Sigmoid colon (tissue), 7 donors: ENCODE data around the gene PDGFA. TPM values are rescaled to one million over a fixed set of nuclear protein-coding genes. Genes with fewer than 3 reads are reported as not detected.

ENCODE experiments used
- DNase-seq: peaks from one replicate; pipeline ENCODE4 v3.0.0-alpha.2; 2019
- H3K27ac ChIP-seq, 4 donors: fragments of 200-600 bp; sonication (generic); one replicate each; pipeline ENCODE4 v1.5.1; 2016 to 2019; ENCODE audit warnings: mild to moderate bottlenecking in 1 of 4
- H3K27me3 ChIP-seq, 3 donors: fragments of 200-600 bp; sonication (generic); one replicate each; pipeline ENCODE4 v1.5.1; 2019; ENCODE audit warnings: mild to moderate bottlenecking in 1 of 3
- H3K36me3 ChIP-seq, 4 donors: fragments of 200-600 bp; sonication (generic); one replicate each; pipeline ENCODE4 v1.5.1; 2016 to 2019
- H3K4me1 ChIP-seq, 4 donors: fragments of 200-600 bp; sonication (generic); one replicate each; pipeline ENCODE4 v1.5.1; 2017 to 2019
- H3K4me3 ChIP-seq, 4 donors: fragments of 200-600 bp; sonication (generic); one replicate each; pipeline ENCODE4 v1.5.1; 2017 to 2019; ENCODE audit warnings: mild to moderate bottlenecking in 2 of 4, moderate library complexity in 1 of 4
- H3K9me3 ChIP-seq, 4 donors: fragments of 200-600 bp in 3 of 4; sonication (generic) in 3 of 4; one replicate each; pipeline versions ENCODE4 v1.5.1 to v1.6.1; 2013 to 2019
- EP300 ChIP-seq, 4 donors: sonication (generic); formaldehyde crosslinking; IDR thresholded peaks; one replicate each; pipeline ENCODE4 v1.6.1; 2017; ENCODE audit warnings: antibody characterized with exemption in 4 of 4
- POLR2A ChIP-seq, 2 donors: fragments of 450-650 bp; IDR thresholded peaks; one replicate each; pipeline ENCODE4 v1.6.1; 2016; ENCODE audit warnings: antibody characterized with exemption in 2 of 2, mild to moderate bottlenecking in 2 of 2, moderate library complexity in 2 of 2
- POLR2AphosphoS5 ChIP-seq, 4 donors: sonication (generic); formaldehyde crosslinking; IDR thresholded peaks; one replicate each; pipeline ENCODE4 v1.6.1; 2017; ENCODE audit warnings: antibody characterized with exemption in 4 of 4
- WGBS, 2 donors: extraction: QIAGEN DNeasy Blood & Tissue Kit; methylation state at CpG; one replicate each; pipeline ENCODE4 v1.1.7; 2013; 5-methylcytosine and 5-hydroxymethylcytosine counted together
- intact Hi-C: fragments of 100-400 bp; cut with DNase I; formaldehyde crosslinking; loops from one replicate; pipeline ENCODE4 v1.15.1; 2023
- polyA plus RNA-seq, 3 donors: library from polyadenylated mRNA; stranded (reverse); fragments of 200-250 nt; gene quantifications; one replicate each; pipeline ENCODE4 v1.2.3, GENCODE V29; 2013
- total RNA-seq, 4 donors: library from RNA; depleted of rRNA; stranded (reverse); fragments of >200 nt; gene quantifications; one replicate each; pipeline ENCODE4 v1.1.0, GENCODE V29; 2016
- TF ChIP-seq, protein P1 (sequence below), 4 experiments: fragments of 450-650 bp in 3 of 4; fragments of 200-600 bp in 1 of 4; IDR thresholded peaks; one replicate each; pipeline ENCODE4 v1.5.1; 2016 to 2019; ENCODE audit warnings: antibody characterized with exemption in 4 of 4, mild to moderate bottlenecking in 3 of 4, moderate library complexity in 2 of 4
- donor health status: healthy with polysubstance abuse.
- donor health status: Bipolar disorder and iron deficiency.
- donor health status: healthy.

PDGFA gene
- total and polyA plus RNA-seq, 7 donors: 19.7 to 38.5 (median 33.9) TPM

GRCh38 chr7:464454-465401, 54.9 kb downstream of the PDGFA start:
- Histone ChIP-seq H3K27ac (no peak overlapping the region), H3K4me1 (peaks cover 0 to 21% (median 13%) of the 10 kb centered on the region in 4 donors), H3K27me3 (no peaks in the 10 kb centered on the region), H3K36me3 (no peaks in the 10 kb centered on the region), H3K9me3 (no peaks in the 10 kb centered on the region), H3K4me3 (no peak overlapping the region)
- intact Hi-C loops: no loop called here
- 67 to 74% methylated on average over 34 of the region's 34 CpGs for WGBS, 2 donors
- TF ChIP-seq EP300 (IDR thresholded peaks at IDR 0.05) (no peak), POLR2A (IDR thresholded peaks at IDR 0.05) (no peak)
- peak; percentile 73 for DNase-seq

DNA sequence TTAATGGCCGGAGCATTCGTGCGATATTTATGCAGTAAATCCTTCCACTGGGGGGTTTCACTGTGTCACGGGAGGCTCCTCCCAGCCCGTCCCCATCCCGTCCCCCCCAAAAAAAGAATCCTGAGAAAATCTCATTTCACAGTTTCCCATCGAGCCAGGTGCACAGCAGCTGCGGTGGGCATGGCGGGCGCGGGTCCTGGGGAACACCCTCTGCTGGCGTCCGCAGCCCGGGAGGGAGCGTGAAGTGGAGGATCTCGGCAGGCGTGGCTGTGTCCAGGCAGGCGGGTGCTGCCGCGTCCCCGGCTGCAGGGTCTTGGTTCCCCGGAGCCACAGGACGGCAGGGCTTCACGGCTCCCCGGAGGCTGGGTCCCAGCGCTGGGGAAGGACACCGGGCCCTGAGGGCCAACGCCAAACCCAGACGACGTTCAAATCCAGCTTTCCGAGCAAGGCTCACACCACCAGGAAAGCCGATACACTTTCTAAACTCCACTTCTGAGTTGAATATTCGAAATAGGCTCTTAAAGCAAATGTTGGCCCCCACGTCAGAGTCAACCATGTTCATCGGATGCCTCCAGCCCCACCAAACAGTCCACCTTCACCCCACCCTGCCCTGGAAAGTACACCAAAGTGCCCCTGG, 55.7 kb downstream of the PDGFA start:
- 89 to 92% methylated on average over 35 of the region's 35 CpGs for WGBS, 2 donors
- peaks cover 0 to 21% (median 13%) of the 10 kb centered on the region in 4 donors for H3K4me1 ChIP-seq
- H3K27ac ChIP-seq: no peak overlapping the region
- DNase-seq: peak; percentile 57
- TF ChIP-seq, protein P1, sequence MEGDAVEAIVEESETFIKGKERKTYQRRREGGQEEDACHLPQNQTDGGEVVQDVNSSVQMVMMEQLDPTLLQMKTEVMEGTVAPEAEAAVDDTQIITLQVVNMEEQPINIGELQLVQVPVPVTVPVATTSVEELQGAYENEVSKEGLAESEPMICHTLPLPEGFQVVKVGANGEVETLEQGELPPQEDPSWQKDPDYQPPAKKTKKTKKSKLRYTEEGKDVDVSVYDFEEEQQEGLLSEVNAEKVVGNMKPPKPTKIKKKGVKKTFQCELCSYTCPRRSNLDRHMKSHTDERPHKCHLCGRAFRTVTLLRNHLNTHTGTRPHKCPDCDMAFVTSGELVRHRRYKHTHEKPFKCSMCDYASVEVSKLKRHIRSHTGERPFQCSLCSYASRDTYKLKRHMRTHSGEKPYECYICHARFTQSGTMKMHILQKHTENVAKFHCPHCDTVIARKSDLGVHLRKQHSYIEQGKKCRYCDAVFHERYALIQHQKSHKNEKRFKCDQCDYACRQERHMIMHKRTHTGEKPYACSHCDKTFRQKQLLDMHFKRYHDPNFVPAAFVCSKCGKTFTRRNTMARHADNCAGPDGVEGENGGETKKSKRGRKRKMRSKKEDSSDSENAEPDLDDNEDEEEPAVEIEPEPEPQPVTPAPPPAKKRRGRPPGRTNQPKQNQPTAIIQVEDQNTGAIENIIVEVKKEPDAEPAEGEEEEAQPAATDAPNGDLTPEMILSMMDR (IDR thresholded peaks at IDR 0.05): no peak
- TF ChIP-seq EP300 (IDR thresholded peaks at IDR 0.05) (no peak), POLR2AphosphoS5 (IDR thresholded peaks at IDR 0.05) (no peak), POLR2A (IDR thresholded peaks at IDR 0.05) (no peak)
- H3K9me3 ChIP-seq: no peaks in the 10 kb centered on the region
- intact Hi-C loops: no loop called here
- H3K36me3 ChIP-seq: no peaks in the 10 kb centered on the region
- H3K27me3 ChIP-seq: no peaks in the 10 kb centered on the region
- no peak overlapping the region for H3K4me3 ChIP-seq

DNA sequence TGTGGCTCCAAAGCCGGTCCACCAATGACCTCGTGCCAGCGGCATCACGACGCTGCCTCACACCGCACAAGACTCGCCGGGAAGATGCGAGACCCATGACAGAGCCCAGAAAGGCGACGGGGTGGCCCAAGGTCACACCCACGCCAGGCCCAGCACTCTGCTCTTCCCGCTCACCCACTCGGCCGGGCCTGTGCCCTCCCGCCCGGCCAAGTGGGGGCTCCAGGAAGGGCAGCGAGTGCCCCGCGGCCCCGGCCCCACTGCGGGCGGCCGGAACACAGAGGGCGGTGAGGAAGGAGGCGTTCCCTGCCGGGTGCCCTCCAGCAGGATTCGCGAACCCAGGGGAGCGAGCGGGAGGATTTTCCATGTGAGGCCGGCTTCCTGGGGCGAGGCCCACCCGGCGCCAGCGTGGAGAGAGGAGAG, 56.3 kb downstream of the PDGFA start:
- Histone ChIP-seq H3K27ac (no peak overlapping the region), H3K27me3 (no peaks in the 10 kb centered on the region), H3K4me3 (no peak overlapping the region), H3K4me1 (peaks cover 0 to 21% (median 13%) of the 10 kb centered on the region in 4 donors), H3K9me3 (no peaks in the 10 kb centered on the region), H3K36me3 (no peaks in the 10 kb centered on the region)
- TF ChIP-seq POLR2AphosphoS5 (IDR thresholded peaks at IDR 0.05) (no peak), POLR2A (IDR thresholded peaks at IDR 0.05) (no peak), EP300 (IDR thresholded peaks at IDR 0.05) (no peak)
- TF ChIP-seq, protein P1 (IDR thresholded peaks at IDR 0.05): no peak
- 95 to 96% methylated on average over 36 of the region's 36 CpGs for whole genome bisulfite sequencing, 2 donors
- intact Hi-C loops: no loop called here
- DNase-seq: peak; percentile 42

- 90 to 93% methylated on average over 49 of the region's 49 CpGs for WGBS, 2 donors
- intact Hi-C loops: no loop called here
- TF ChIP-seq POLR2AphosphoS5 (IDR thresholded peaks at IDR 0.05) (no peak), EP300 (IDR thresholded peaks at IDR 0.05) (no peak), POLR2A (IDR thresholded peaks at IDR 0.05) (no peak)
- TF ChIP-seq, protein P1 (IDR thresholded peaks at IDR 0.05): no peak
These were observed 57.2 kb downstream of the PDGFA start for GRCh38 chr7:462173-463103.

More at GRCh38 chr7:462173-463103, 57.2 kb downstream of the PDGFA start:
- H3K4me1 ChIP-seq: peaks cover 0 to 21% (median 13%) of the 10 kb centered on the region in 4 donors
- H3K27me3 ChIP-seq: no peaks in the 10 kb centered on the region
- DNase-seq: peak; percentile 46
- H3K4me3 ChIP-seq: no peak overlapping the region
- H3K36me3 ChIP-seq: no peaks in the 10 kb centered on the region
- no peaks in the 10 kb centered on the region for H3K9me3 ChIP-seq
- peak overlapping the region in 1 of 4 donors; percentile 24 for H3K27ac ChIP-seq
